ENCODE data around the gene TIMP3. TPM values are rescaled to one million over a fixed set of nuclear protein-coding genes. Genes with fewer than 3 reads are reported as not detected.

The TIMP3 gene
- total RNA-seq, 1 experiment from 2014 or later = 0.87 TPM

DNA sequence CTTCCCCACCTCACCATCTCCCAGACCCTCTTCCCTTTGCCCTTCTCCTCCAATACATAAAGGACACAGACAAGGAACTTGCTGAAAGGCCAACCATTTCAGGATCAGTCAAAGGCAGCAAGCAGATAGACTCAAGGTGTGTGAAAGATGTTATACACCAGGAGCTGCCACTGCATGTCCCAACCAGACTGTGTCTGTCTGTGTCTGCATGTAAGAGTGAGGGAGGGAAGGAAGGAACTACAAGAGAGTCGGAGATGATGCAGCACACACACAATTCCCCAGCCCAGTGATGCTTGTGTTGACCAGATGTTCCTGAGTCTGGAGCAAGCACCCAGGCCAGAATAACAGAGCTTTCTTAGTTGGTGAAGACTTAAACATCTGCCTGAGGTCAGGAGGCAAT, 58.2 kb downstream of the TIMP3 start:
- H3T11ph ChIP-seq (ENCODE audit: low read length) = no peak overlapping the region
- no peak overlapping the region for H2AFZ ChIP-seq (ENCODE audit: low read length)
- H2BK20ac ChIP-seq (ENCODE audit: low read depth, low read length, poor library complexity, severe bottlenecking) = no peak overlapping the region
- no peaks in the 10 kb centered on the region for H3K4me1 ChIP-seq (ENCODE audit: insufficient read depth, low read length)
- H3K56ac ChIP-seq (ENCODE audit: insufficient read length, low read depth, low read length) = no peak overlapping the region
- H3K9me3 ChIP-seq (ENCODE audit: control insufficient read depth, low read depth, low read length) = no peaks in the 10 kb centered on the region
- no peak overlapping the region for H2BK120ac ChIP-seq (ENCODE audit: low read depth, low read length, poor library complexity, severe bottlenecking)
- no peak overlapping the region for H3K14ac ChIP-seq (ENCODE audit: insufficient read depth, low read length)
- WGBS (ENCODE audit: extremely low coverage, insufficient read length, low lambda C conversion rate) = no CpG with 5 or more reads among the region's 1 CpG
- no peak for DNase-seq
- H2BK15ac ChIP-seq (ENCODE audit: low read depth, low read length) = no peak overlapping the region
- H3K36me3 Mint-ChIP-seq (ENCODE audit: insufficient read depth in 1 of 3, low read depth in 3 of 3) = peaks cover 1 to 75% (median 65%) of the 10 kb centered on the region in 3 experiments; a peak in 5 of 7 replicates
- no peaks in the 10 kb centered on the region for H3K79me2 ChIP-seq (ENCODE audit: insufficient read depth, low read length)
- no peaks in the 10 kb centered on the region for H3K9me3 Mint-ChIP-seq
- no peaks in the 10 kb centered on the region for H3K4me1 Mint-ChIP-seq
- H3K23me2 ChIP-seq (ENCODE audit: insufficient read length, low read depth, low read length, poor library complexity, severe bottlenecking) = no peaks in the 10 kb centered on the region
- no peak overlapping the region; a peak in 2 of 7 replicates for H3K27ac Mint-ChIP-seq
- no peak overlapping the region for H3K18ac ChIP-seq (ENCODE audit: insufficient read length, low read depth, low read length)
- no peaks in the 10 kb centered on the region for H3K79me1 ChIP-seq (ENCODE audit: insufficient read depth, low read depth, low read length, poor library complexity, severe bottlenecking)
- no peak overlapping the region for H3K27ac ChIP-seq (ENCODE audit: insufficient read length, low read depth, low read length)
- H4K5ac ChIP-seq (ENCODE audit: insufficient read length, low read depth, low read length) = no peak overlapping the region
- H2AK5ac ChIP-seq (ENCODE audit: insufficient read length, low read length) = no peak overlapping the region
- no peak overlapping the region for H2BK5ac ChIP-seq (ENCODE audit: insufficient read length, low read length)
- no peak overlapping the region for H3K4me3 Mint-ChIP-seq
- no peak overlapping the region for H3K9ac ChIP-seq (ENCODE audit: extremely low read depth, insufficient read length, low read length)
- no peak overlapping the region for H3K4me2 ChIP-seq (ENCODE audit: insufficient read depth, insufficient read length, low read length)
- no peaks in the 10 kb centered on the region; the same call in 1 of the 2 replicates for H3K27me3 Mint-ChIP-seq (ENCODE audit: low read depth)
- H3K4ac ChIP-seq (ENCODE audit: low read depth, low read length) = no peak overlapping the region
- no peak overlapping the region for H4K8ac ChIP-seq (replicated peaks; ENCODE audit: insufficient read length, low read depth, low read length)
- H4K91ac ChIP-seq (ENCODE audit: insufficient read length, low read depth, low read length) = no peak overlapping the region
- H3K27me3 ChIP-seq (ENCODE audit: insufficient read depth, low read length) = no peaks in the 10 kb centered on the region
- H2BK12ac ChIP-seq (ENCODE audit: insufficient read length, low read depth, low read length) = no peak overlapping the region
- no peak overlapping the region for H3K23ac ChIP-seq (ENCODE audit: insufficient read length, low read depth, low read length)
- H4K20me1 ChIP-seq (ENCODE audit: control insufficient read depth, insufficient read depth, insufficient read length) = no peaks in the 10 kb centered on the region
- TF ChIP-seq, protein P1, sequence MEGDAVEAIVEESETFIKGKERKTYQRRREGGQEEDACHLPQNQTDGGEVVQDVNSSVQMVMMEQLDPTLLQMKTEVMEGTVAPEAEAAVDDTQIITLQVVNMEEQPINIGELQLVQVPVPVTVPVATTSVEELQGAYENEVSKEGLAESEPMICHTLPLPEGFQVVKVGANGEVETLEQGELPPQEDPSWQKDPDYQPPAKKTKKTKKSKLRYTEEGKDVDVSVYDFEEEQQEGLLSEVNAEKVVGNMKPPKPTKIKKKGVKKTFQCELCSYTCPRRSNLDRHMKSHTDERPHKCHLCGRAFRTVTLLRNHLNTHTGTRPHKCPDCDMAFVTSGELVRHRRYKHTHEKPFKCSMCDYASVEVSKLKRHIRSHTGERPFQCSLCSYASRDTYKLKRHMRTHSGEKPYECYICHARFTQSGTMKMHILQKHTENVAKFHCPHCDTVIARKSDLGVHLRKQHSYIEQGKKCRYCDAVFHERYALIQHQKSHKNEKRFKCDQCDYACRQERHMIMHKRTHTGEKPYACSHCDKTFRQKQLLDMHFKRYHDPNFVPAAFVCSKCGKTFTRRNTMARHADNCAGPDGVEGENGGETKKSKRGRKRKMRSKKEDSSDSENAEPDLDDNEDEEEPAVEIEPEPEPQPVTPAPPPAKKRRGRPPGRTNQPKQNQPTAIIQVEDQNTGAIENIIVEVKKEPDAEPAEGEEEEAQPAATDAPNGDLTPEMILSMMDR (conservative IDR thresholded peaks at IDR 0.05) = no peak
